ENCODE data around the gene PHLDB2.

Gene PHLDB2

DNA sequence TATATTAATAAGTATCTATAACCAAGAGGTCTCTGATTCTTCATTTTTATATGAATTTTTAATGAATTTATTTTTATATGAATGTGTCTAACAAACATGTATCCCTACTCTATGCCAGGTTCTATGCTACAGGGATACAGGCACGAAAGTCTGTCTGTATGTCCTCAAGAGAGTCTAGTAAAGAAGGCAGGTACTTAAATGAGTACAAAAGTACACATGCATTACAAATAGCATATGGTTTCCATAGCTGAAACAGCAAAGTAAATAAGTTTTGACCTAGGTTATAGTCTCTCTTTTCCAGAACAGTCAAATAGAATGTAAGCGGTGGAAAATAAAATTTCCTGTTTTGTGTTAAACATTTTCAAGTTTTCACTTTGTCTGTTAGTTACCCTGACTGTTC is 106.4 kb downstream of the PHLDB2 start:
- no peak for DNase-seq (ENCODE audit: low read depth)

- no peak for DNase-seq (ENCODE audit: low read depth)
Measured at GRCh38 chr3:111967068-111967467, 108.0 kb downstream of the PHLDB2 start.

DNA sequence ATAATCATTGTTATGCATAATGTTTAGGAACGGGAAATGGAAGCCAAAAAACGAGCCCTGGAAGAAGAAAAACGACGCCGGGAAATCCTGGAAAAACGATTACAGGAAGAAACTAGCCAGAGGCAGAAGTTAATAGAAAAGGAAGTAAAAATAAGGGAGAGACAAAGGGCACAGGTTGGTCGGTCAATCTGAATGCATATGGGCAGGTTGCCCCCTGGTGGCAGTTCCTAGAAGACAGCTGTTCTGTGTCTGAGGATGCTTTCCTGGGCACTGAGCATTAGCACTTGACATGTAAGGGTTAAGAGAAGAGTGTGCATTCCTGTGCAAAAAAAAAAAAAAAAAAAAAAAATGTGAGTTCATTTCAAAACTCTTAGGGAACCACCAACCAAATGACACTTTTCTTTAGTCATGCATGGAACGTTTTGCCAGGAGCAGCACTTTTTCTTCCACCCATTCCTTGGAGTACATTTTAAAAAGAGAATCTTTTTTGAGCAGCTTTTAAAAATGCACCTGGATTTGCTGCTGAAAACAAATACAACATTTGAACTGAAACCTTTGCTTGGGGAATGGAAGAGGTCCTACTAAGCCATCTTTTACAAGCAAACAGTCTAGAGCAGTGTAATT is 108.7 kb downstream of the PHLDB2 start:
- peak; percentile 56 for DNase-seq (ENCODE audit: low read depth)

GRCh38 chr3:111968319-111969054 is 109.4 kb downstream of the PHLDB2 start:
- DNase-seq (ENCODE audit: low read depth) = no peak

GRCh38 chr3:111970376-111970775 is 111.3 kb downstream of the PHLDB2 start:
- DNase-seq (ENCODE audit: low read depth) = no peak

- DNase-seq (ENCODE audit: low read depth) = no peak
Measured at GRCh38 chr3:111971533-111972130, 112.6 kb downstream of the PHLDB2 start.

DNA sequence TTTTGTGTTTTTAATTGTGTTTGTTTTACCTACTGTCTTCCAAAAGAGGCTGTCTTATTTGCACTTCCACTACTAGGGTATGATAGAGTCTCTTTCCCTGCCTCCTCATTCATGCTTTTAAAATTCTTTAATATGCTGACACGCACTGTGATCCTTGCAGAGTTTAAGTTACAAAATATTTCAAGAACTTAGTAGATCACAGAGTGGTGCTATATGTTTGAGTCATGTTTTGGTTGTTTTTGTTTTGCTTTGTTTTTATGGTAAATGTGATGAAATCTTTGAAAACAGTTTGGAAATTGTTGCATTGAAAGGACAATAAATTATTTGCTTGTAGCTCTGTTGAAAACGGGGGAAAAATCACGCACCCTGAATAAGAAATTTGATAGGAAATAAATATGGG is 113.8 kb downstream of the PHLDB2 start:
- no peak for DNase-seq (ENCODE audit: low read depth)

DNA sequence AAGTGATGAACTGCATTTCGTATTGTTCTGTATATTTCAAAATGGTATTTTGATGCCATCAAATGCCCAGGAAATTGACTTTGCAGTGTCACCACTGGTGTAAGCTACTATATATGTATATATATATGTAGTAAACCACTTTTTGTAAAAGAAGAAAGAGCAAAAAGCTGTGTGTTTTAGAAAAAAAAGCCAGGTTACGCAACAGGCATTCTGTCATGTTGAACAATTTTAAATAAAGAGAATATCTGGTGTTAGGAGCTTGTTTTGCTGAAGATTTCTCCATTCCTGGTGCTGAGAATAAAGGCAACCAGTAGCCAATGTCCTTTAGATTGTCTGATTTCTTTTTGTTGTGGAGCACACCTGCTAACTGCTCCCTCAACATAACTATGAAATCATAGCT is 116.1 kb downstream of the PHLDB2 start:
- DNase-seq (ENCODE audit: low read depth) = no peak

GRCh38 chr3:111976254-111976653 is 117.2 kb downstream of the PHLDB2 start:
- no peak for DNase-seq (ENCODE audit: low read depth)

GRCh38 chr3:111978583-111979433 is 119.7 kb downstream of the PHLDB2 start, which contains the start of gene ABHD10:
ABHD10 (plus strand) TSS chr3:111979026; CDS start chr3:111979062, 36 bp downstream.
- peak; percentile 93 for DNase-seq (ENCODE audit: low read depth)

DNA sequence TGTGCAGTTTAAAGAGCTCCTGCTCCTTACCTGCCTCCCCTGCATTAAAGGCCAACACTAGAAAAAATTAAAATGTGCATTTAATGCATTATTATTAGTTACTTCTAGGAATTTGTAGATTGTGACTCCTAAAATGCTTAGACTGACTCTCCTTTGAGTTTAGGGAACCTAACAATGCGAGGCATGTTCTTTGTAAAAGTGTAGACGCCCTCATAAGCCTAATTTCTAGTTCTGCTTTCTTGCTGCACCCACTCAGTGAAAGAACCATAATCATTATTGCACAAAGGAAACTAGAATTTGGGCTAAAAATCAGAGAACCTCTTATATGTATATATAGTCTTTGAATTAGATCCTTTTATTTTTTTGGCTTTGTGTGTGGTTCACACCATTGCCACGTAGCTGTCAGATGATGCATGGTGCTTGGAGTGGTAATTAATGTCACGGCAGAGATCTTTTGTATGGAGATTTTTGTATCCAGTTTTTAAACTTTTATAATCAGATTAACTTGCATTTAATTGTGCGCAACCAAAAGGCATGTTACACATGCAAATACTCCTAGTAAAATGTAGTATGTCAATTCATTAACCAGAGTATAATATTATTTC is 120.5 kb downstream of the PHLDB2 start:
- DNase-seq (ENCODE audit: low read depth) = no peak

- no peak for DNase-seq (ENCODE audit: low read depth)
Measured at GRCh38 chr3:111980716-111981456, 121.8 kb downstream of the PHLDB2 start.

GRCh38 chr3:111981457-111981763 is 122.3 kb downstream of the PHLDB2 start:
- no peak for DNase-seq (ENCODE audit: low read depth)

GRCh38 chr3:111984636-111985298 is 125.7 kb downstream of the PHLDB2 start:
- DNase-seq (ENCODE audit: low read depth) = no peak

DNA sequence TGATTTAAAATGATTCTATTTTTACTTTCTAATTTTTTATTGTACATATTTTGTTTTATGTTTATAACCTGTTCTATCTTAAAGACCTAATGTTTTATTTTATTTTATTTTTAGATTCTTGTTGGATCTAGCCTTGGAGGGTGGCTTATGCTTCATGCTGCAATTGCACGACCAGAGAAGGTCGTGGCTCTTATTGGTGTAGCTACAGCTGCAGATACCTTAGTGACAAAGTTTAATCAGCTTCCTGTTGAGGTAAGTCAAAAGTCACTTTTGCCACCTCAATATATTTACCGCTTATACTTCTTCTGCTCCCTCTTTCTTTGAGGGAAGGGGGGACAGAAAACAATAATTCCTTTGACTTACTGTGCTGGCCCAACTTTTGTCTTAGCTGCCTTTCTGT is 127.7 kb downstream of the PHLDB2 start:
- no peak for DNase-seq (ENCODE audit: low read depth)

DNA sequence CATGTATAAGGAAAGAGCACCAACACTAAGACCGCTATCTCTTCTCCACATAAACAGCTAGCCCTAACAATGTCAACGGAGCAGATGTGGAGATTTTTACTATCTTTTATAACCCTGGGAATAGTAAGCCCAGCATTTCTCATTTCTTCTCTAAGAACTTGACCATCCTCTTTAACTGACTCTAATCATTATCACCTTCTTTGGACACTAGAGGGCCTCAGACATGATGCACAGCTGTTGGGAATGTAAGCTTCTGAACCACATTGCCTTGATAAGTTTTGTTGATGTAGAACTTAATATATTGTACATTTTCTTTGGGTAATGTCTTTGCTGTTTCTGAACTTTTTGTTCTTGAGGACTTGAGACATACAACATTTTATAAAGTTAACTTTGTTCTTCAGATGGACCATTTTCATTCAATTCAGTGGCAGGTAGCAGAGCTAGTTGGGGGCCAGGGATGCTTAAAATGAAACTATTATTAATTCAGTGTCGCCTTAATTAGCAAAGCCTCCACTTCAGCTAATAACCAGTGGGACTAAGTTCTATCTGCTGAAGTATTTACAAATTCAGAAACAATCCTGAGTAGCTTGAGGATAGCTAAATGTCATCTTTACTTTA is 130.1 kb downstream of the PHLDB2 start:
- DNase-seq (ENCODE audit: low read depth) = no peak

DNA sequence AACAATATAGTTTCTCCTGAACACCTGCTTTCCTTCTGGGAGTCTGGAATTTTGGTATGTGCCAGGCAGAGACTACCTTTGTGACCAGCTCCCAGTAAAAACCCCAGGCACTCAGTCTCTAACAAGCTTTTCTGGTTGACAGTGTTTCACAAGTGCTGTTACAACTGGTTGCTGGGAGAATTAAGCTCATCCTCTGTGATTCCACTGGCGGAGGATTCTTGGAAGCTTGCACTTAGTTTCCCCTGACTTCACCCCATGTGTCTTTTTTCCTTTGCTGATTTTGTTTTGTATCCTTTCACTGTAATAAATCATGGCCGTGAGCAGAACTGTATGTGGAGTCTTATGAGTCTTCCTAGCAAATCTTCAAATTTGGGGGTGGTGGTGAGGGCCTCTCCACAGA is 134.0 kb downstream of the PHLDB2 start:
- DNase-seq (ENCODE audit: low read depth) = no peak

DNA sequence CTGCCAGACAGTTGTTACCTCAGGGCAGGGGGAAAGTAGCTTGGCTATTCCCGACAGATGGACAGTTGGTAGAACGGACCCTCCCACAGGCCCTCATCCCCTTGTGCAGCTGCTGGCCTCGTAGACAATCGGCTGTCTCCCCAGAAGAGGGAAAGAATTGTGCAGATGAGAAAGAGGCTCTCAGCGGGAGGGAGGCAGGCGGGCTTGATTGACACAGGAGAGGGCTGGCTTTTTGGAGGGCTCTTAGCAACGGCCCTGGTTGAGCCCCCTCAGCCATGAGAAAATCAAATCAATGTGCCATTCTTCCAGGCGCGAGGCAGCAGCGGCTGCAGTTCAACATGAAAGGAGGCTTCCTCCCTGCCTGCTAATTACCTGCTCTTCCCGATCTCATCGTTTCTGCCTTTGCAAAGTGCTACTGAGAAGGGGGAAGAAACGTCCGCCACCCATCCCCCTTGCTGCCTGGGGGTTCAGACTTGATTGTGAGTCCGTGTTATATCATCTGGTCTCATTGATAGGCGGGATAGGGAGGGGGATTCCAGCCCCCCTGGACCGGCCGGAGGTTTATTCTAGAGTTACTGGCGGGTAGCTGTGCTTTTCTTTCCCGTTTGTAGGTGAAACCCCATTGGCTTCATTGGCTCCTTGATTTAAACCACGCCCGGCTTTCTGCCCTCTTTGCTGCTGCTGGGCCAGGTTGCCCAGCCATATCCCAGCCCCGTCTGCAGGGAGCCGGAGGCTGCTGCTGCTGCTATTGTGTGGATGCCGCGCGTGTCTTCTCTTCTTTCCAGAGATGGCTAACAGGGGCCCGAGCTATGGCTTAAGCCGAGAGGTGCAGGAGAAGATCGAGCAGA is 139.8 kb downstream of the PHLDB2 start, which contains the start of gene TAGLN3:
Gene TAGLN3, plus strand, starts transcription at position 287 of the 848 bp plus-strand sequence. Its CDS starts 501 bp downstream, at position 788.
- DNase-seq (ENCODE audit: low read depth) = no peak

Measured in HS-5 (cell line).